SKM-1 treated with dmso at 0.1 percent for 144 hours (cell line): ENCODE data around the gene SCYL1.
"Not testable (repeated sequence)": the region's sequence is repeated elsewhere in the genome, so short reads cannot be mapped to it uniquely, and the experiment has no call there.

Source experiments
- DNase-seq: peaks from one replicate; lab custom pipeline; 2025; ENCODE audit not compliant: unreplicated experiment; lab: John Stamatoyannopoulos, UW

SCYL1 gene

GRCh38 chr11:65504674-65505465 is 20.0 kb upstream of the SCYL1 start:
- DNase-seq: no peak

GRCh38 chr11:65505466-65506289 is 19.2 kb upstream of the SCYL1 start:
- DNase-seq: no peak

- DNase-seq: peak; percentile 32
Measured at GRCh38 chr11:65506290-65506771, 18.6 kb upstream of the SCYL1 start.

GRCh38 chr11:65506772-65507505 is 17.9 kb upstream of the SCYL1 start:
- DNase-seq: no peak

GRCh38 chr11:65512311-65512710 is 12.6 kb upstream of the SCYL1 start:
- DNase-seq: not testable (repeated sequence)

- no peak for DNase-seq
Measured at GRCh38 chr11:65516135-65516968, 8.5 kb upstream of the SCYL1 start.

- DNase-seq: not testable (repeated sequence)
Measured at GRCh38 chr11:65518941-65519549, 5.8 kb upstream of the SCYL1 start.

GRCh38 chr11:65521777-65522521 is 2.9 kb upstream of the SCYL1 start:
- DNase-seq: not testable (repeated sequence)

- peak; percentile 48 for DNase-seq
Measured at GRCh38 chr11:65522718-65523630, 1.9 kb upstream of the SCYL1 start.

- not testable (repeated sequence) for DNase-seq
Measured at GRCh38 chr11:65523631-65523968, 1.3 kb upstream of the SCYL1 start.

GRCh38 chr11:65524014-65524740 is 706 bp upstream of the SCYL1 start:
- DNase-seq: no peak

- DNase-seq: no peak
Measured at GRCh38 chr11:65525546-65526480, 930 bp downstream of the SCYL1 start.

- no peak for DNase-seq
Measured at GRCh38 chr11:65526744-65527143, 1.9 kb downstream of the SCYL1 start.

- no peak for DNase-seq
Measured at GRCh38 chr11:65528819-65529350, 4.0 kb downstream of the SCYL1 start.

GRCh38 chr11:65529475-65530156 is 4.7 kb downstream of the SCYL1 start:
- DNase-seq: no peak

- DNase-seq: no peak
Measured at GRCh38 chr11:65530157-65530496, 5.2 kb downstream of the SCYL1 start.
